Calu3 (cell line): ENCODE measurements around the gene PATE2. TPM values are rescaled to one million over a fixed set of nuclear protein-coding genes. Genes with fewer than 3 reads are reported as not detected.

ENCODE experiments used
- BruUV-seq: library from RNA; stranded (reverse); fragments of 400-500 nt; replicated peaks from 2 replicates; lab custom pipeline; 2021; lab: Mats Ljungman, UMichigan
- CTCF ChIA-PET: fragments of 300-600 bp; sonication (Branson Sonifier 250); formaldehyde crosslinking; loops from one replicate; lab custom pipeline; 2022; ENCODE audit warnings: antibody characterized with exemption; lab: Charles Lee
- DNase-seq: peaks from one replicate; pipeline ENCODE4 v3.0.0; 2022
- H3K27ac Mint-ChIP-seq: one replicate; pipeline ENCODE4 v1.8.0; 2022; ENCODE audit warnings: mixed read lengths; ENCODE audit not compliant: unreplicated experiment
- H3K27me3 Mint-ChIP-seq: one replicate; pipeline ENCODE4 v1.8.0; 2022; ENCODE audit warnings: mixed read lengths; ENCODE audit not compliant: unreplicated experiment
- H3K36me3 Mint-ChIP-seq: one replicate; pipeline ENCODE4 v1.8.0; 2022; ENCODE audit warnings: mild to moderate bottlenecking, moderate library complexity, mixed read lengths; ENCODE audit not compliant: insufficient read depth, unreplicated experiment
- H3K4me1 Mint-ChIP-seq: one replicate; pipeline ENCODE4 v1.8.0; 2022; ENCODE audit warnings: mild to moderate bottlenecking, low read depth, mixed read lengths; ENCODE audit not compliant: unreplicated experiment
- H3K4me3 Mint-ChIP-seq: one replicate; pipeline ENCODE4 v1.8.0; 2022; ENCODE audit warnings: mild to moderate bottlenecking, low read depth, moderate library complexity, mixed read lengths; ENCODE audit not compliant: unreplicated experiment
- H3K9me3 Mint-ChIP-seq: one replicate; pipeline ENCODE4 v1.8.0; 2022; ENCODE audit warnings: low read depth, mixed read lengths; ENCODE audit not compliant: unreplicated experiment
- intact Hi-C: fragments of 100-400 bp; cut with micrococcal nuclease; formaldehyde crosslinking; loops from one replicate; pipeline ENCODE4 v1.10.0; 2022; ENCODE audit not compliant: unreplicated experiment
- total RNA-seq: library from RNA; stranded (reverse); gene quantifications from 2 replicates; pipeline ENCODE4 v1.2.3, GENCODE V29; 2022
- TF ChIP-seq, protein P1 (sequence below): fragments of 200-600 bp; IDR thresholded peaks from one replicate; pipeline ENCODE4 v1.8.0; 2022; ENCODE audit warnings: antibody characterized with exemption; ENCODE audit not compliant: unreplicated experiment

The PATE2 gene
- total RNA-seq, 1 experiment from 2014 or later = not detected

DNA sequence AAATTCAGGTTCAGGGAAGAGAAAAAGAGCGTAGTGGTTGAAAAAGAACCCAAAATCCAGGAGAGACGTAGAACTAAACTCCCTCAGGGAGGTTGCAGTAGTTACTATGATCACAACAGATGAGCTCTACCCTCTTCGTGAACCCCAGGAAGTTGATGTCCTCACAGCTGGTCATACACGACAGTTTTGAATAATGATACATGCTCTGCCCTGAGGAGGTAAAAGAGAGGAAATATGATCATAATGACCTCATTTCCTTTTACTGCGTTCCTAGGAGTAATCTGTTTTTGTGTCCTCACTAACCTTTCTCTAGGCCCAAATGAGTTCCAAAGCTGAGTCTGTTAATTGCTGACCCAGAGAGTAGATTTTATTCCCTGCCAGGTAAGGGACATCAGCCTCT is 1.3 kb downstream of the PATE2 start:
- Mint-ChIP-seq H3K36me3 (no peaks in the 10 kb centered on the region), H3K4me3 (no peak overlapping the region), H3K27me3 (peaks cover 56% of the 10 kb centered on the region), H3K4me1 (no peaks in the 10 kb centered on the region), H3K27ac (no peak overlapping the region), H3K9me3 (no peaks in the 10 kb centered on the region)
- CTCF ChIA-PET = no interaction called here
- TF ChIP-seq, protein P1, sequence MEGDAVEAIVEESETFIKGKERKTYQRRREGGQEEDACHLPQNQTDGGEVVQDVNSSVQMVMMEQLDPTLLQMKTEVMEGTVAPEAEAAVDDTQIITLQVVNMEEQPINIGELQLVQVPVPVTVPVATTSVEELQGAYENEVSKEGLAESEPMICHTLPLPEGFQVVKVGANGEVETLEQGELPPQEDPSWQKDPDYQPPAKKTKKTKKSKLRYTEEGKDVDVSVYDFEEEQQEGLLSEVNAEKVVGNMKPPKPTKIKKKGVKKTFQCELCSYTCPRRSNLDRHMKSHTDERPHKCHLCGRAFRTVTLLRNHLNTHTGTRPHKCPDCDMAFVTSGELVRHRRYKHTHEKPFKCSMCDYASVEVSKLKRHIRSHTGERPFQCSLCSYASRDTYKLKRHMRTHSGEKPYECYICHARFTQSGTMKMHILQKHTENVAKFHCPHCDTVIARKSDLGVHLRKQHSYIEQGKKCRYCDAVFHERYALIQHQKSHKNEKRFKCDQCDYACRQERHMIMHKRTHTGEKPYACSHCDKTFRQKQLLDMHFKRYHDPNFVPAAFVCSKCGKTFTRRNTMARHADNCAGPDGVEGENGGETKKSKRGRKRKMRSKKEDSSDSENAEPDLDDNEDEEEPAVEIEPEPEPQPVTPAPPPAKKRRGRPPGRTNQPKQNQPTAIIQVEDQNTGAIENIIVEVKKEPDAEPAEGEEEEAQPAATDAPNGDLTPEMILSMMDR = no peak
- no peak for DNase-seq
- no TSS peak for BruUV-seq
- intact Hi-C loops = no loop called here

DNA sequence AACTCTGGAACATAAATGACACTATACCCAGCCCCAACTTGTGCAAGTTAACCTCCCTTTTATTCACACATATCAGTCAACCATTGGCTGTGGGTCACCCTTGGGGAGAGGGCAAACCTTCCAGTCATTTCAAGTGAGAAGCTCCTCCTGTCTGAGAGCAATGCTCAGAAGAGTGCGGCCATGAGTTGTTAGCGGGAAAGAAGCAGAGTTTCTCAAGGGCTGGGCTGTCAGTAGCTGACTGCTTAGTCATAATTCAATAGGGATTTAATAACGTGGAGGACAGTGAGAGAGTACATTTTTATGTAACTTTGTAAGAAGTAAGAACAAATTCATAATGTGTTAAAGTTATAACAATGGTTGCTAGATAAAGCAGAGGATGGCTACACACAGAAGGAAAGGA is 5.1 kb downstream of the PATE2 start:
- H3K27ac Mint-ChIP-seq = no peak overlapping the region
- no TSS peak for BruUV-seq
- TF ChIP-seq, protein P1 = no peak
- intact Hi-C loops = no loop called here
- H3K9me3 Mint-ChIP-seq = no peaks in the 10 kb centered on the region
- no peaks in the 10 kb centered on the region for H3K36me3 Mint-ChIP-seq
- H3K27me3 Mint-ChIP-seq = peaks cover 64% of the 10 kb centered on the region
- CTCF ChIA-PET = no interaction called here
- no peak for DNase-seq
- no peak overlapping the region for H3K4me3 Mint-ChIP-seq
- no peaks in the 10 kb centered on the region for H3K4me1 Mint-ChIP-seq

DNA sequence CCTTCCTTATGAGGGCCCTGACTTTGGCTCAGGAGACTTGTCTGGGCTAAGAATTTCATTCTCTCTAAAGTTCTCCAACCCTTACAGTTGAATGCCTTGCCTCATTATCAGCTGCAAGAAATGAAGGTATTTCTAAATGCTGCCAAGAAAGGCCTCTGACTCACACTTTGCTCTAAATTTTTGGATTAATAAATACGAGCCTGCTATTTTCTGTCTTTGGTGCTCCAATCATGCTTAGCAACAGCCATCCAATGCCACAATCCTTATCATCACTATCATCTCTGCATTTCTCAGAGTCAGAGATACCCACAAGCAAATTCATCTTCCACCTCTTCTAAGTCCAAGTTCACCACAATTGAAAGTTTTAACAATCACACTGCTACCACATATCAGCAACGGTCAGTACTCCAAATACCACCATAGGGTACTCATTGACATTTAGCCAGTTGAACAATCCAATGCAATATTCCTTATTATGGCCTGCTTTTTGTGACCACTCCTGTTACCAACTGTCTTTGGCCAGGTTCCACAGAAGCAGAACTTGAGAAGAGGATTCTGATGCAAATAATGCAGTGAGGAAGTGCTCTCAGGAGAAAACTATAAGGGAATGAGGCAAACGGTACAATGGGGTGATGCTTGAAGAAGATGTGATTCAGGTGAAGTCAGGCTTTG is 5.7 kb downstream of the PATE2 start:
- CTCF ChIA-PET = no interaction called here
- DNase-seq = no peak
- no TSS peak for BruUV-seq

DNA sequence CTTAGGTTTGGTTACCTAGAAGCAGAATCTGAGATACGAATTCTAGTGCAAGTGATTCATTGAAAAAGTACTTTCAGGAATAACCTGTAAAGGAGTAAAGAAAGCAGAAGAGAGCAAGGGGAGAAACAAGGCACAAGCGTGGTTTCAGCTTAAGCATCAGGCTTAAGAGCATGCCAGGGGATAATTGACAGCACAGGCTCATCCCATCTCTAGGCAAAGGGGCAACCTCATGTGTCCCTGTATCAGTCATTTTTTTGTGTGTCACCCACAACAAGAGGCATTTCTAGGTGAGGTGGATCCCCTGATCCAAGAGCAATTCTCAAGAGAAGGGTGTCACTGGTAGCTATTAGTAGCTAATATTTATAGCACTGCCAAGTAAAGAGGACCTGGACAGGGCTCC is 8.0 kb downstream of the PATE2 start:
- intact Hi-C loops = no loop called here
- no peak for DNase-seq
- Mint-ChIP-seq H3K27ac (no peak overlapping the region), H3K4me3 (no peak overlapping the region), H3K4me1 (no peaks in the 10 kb centered on the region), H3K9me3 (no peaks in the 10 kb centered on the region), H3K36me3 (no peaks in the 10 kb centered on the region), H3K27me3 (peaks cover 69% of the 10 kb centered on the region)
- TF ChIP-seq, protein P1 = no peak
- CTCF ChIA-PET = no interaction called here
- BruUV-seq = no TSS peak

More for the DNA sequence above, 5.7 kb downstream of the PATE2 start:
- H3K27me3 Mint-ChIP-seq = peaks cover 68% of the 10 kb centered on the region
- TF ChIP-seq, protein P1 = no peak
- H3K4me3 Mint-ChIP-seq = no peak overlapping the region
- intact Hi-C loops = no loop called here
- H3K9me3 Mint-ChIP-seq = no peaks in the 10 kb centered on the region
- H3K27ac Mint-ChIP-seq = no peak overlapping the region
- no peaks in the 10 kb centered on the region for H3K36me3 Mint-ChIP-seq
- no peaks in the 10 kb centered on the region for H3K4me1 Mint-ChIP-seq
